D721Med (cell line): ENCODE results near the gene SCAMP4.

ENCODE experiments used
- DNase-seq: peaks from one replicate; pipeline ENCODE4 v3.0.0; 2011; ENCODE audit warnings: low spot score; ENCODE audit not compliant: insufficient read length
- FAIRE-seq: peaks from 2 replicates; lab custom pipeline; 2011; peaks lifted over from hg19 to GRCh38; lab: Jason Lieb, UNC
- CTCF ChIP-seq: IDR thresholded peaks from 2 replicates; pipeline ENCODE4 v1.5.1; 2012; ENCODE audit warnings: mild to moderate bottlenecking, control low read depth; ENCODE audit not compliant: insufficient read depth; ENCODE audit errors: missing control alignments

The SCAMP4 gene

GRCh38 chr19:1929021-1929742 lies 24.0 kb downstream of the SCAMP4 start:
- peak; percentile 79 for TF ChIP-seq CTCF
- DNase-seq (peak; percentile 90), FAIRE-seq (no peak)

- TF ChIP-seq CTCF: no peak
- FAIRE-seq: no peak
- no peak for DNase-seq
Observed at GRCh38 chr19:1931445-1931844, 26.2 kb downstream of the SCAMP4 start.

GRCh38 chr19:1932395-1932794 lies 27.2 kb downstream of the SCAMP4 start:
- FAIRE-seq (no peak), DNase-seq (no peak)
- no peak for TF ChIP-seq CTCF

GRCh38 chr19:1933244-1933643 lies 28.0 kb downstream of the SCAMP4 start:
- FAIRE-seq (no peak), DNase-seq (no peak)
- TF ChIP-seq CTCF: no peak

GRCh38 chr19:1933942-1934341 lies 28.7 kb downstream of the SCAMP4 start:
- no peak for TF ChIP-seq CTCF
- DNase-seq (no peak), FAIRE-seq (no peak)

GRCh38 chr19:1935484-1936208 lies 30.4 kb downstream of the SCAMP4 start:
- no peak for DNase-seq
- no peak for TF ChIP-seq CTCF
- FAIRE-seq: no peak

- no peak for TF ChIP-seq CTCF
- no peak for FAIRE-seq
Observed at GRCh38 chr19:1936430-1936829, 31.2 kb downstream of the SCAMP4 start.

More at GRCh38 chr19:1936430-1936829, 31.2 kb downstream of the SCAMP4 start:
- no peak for DNase-seq
